ENCODE measurements around the gene SKIC8. TPM values are rescaled to one million over a fixed set of nuclear protein-coding genes. Genes with fewer than 3 reads are reported as not detected.

Gene SKIC8
- total RNA-seq, 4 donors from 2014 or later = 29.4 to 85.0 (median 62.9) TPM

DNA sequence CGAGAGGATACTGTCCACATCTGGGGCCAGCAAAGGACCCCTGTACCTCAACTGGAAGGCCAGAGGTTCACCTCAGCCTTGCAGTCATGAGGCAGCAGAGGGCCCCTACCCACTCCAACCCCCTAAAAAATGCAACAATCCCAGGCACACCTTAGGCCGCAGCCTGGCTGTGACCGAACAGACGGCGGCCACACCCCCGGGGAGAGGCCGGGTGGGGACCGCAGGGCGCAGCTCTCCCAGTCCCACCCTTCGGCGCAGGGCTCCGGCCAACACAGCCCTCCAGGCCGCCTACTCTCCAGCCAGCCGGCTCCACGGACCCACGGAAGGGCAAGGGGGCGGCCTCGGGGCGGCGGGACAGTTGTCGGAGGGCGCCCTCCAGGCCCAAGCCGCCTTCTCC, 35.5 kb downstream of the SKIC8 start:
- no peak for DNase-seq
- peak overlapping the region; percentile 47 to 53 for H3K4me3 ChIP-seq
- TF ChIP-seq, protein P1, sequence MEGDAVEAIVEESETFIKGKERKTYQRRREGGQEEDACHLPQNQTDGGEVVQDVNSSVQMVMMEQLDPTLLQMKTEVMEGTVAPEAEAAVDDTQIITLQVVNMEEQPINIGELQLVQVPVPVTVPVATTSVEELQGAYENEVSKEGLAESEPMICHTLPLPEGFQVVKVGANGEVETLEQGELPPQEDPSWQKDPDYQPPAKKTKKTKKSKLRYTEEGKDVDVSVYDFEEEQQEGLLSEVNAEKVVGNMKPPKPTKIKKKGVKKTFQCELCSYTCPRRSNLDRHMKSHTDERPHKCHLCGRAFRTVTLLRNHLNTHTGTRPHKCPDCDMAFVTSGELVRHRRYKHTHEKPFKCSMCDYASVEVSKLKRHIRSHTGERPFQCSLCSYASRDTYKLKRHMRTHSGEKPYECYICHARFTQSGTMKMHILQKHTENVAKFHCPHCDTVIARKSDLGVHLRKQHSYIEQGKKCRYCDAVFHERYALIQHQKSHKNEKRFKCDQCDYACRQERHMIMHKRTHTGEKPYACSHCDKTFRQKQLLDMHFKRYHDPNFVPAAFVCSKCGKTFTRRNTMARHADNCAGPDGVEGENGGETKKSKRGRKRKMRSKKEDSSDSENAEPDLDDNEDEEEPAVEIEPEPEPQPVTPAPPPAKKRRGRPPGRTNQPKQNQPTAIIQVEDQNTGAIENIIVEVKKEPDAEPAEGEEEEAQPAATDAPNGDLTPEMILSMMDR (IDR thresholded peaks at IDR 0.05) = no peak
- TF ChIP-seq POLR2A (IDR thresholded peaks at IDR 0.05) = no peak
- intact Hi-C loops (cut with DNase I; ENCODE audit: low total_unique reads) = no loop called here
- H3K9me3 ChIP-seq = no peaks in the 10 kb centered on the region
- no peaks in the 10 kb centered on the region for H3K4me1 ChIP-seq
- H3K27me3 ChIP-seq = no peaks in the 10 kb centered on the region
- peak overlapping the region; percentile 43 to 67 for H3K27ac ChIP-seq
- no peaks in the 10 kb centered on the region for H3K36me3 ChIP-seq

DNA sequence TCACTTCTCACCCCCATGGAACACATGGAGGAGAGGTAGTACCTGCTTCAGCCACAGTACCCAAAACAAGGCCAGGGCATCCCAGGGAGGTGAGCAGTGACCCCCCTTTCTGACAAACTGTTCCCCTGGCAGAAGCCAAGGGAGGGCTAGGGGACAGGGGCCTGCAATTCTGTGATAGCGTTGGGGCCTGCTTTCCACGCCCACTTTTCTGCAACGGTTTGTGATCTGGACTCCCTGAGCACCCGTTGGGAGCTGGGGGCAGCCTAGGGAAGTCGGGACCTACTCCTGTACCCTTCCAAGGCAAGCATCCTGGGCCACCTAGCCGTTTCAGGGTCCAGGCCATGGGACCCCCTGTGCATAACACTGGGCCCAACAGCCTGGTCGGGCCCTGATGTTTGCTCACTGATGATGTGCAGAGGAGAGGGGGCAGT, 36.0 kb downstream of the SKIC8 start:
- intact Hi-C loops (cut with DNase I; ENCODE audit: low total_unique reads) = no loop called here
- H3K36me3 ChIP-seq = no peaks in the 10 kb centered on the region
- no peaks in the 10 kb centered on the region for H3K9me3 ChIP-seq
- H3K4me3 ChIP-seq = no peak overlapping the region
- H3K4me1 ChIP-seq = no peaks in the 10 kb centered on the region
- no peak for DNase-seq
- H3K27ac ChIP-seq = no peak overlapping the region
- no peaks in the 10 kb centered on the region for H3K27me3 ChIP-seq
- TF ChIP-seq POLR2A (IDR thresholded peaks at IDR 0.05) = no peak
- TF ChIP-seq, protein P1 (IDR thresholded peaks at IDR 0.05) = no peak

- Histone ChIP-seq H3K27me3 (no peaks in the 10 kb centered on the region), H3K36me3 (no peaks in the 10 kb centered on the region), H3K4me1 (no peaks in the 10 kb centered on the region), H3K27ac (no peak overlapping the region), H3K4me3 (no peak overlapping the region), H3K9me3 (no peaks in the 10 kb centered on the region)
- intact Hi-C loops (cut with DNase I; ENCODE audit: low total_unique reads) = no loop called here
- DNase-seq = no peak
- no peak for TF ChIP-seq POLR2A (IDR thresholded peaks at IDR 0.05)
- TF ChIP-seq, protein P1 (IDR thresholded peaks at IDR 0.05) = no peak
These were observed 38.3 kb downstream of the SKIC8 start for GRCh38 chr15:78261062-78261461.

DNA sequence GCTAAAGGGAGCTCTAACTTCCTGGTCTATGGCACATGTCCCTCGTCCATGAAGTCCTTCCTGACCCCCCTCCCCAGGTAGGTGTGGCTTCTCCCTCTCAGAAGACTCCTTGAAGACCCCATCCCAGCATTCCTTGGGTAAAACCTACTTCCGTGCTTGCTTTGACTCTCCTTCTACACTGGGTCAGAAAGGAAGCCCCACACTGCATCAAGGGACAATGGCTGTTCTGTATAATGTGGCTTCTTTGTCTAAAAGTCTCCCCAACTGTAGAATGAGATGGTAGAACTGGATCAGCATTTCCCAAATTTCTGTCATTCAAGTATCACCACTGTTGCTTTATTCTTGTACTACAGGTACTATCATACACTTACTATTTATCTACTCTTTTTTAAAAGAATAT, 38.9 kb downstream of the SKIC8 start:
- DNase-seq = no peak
- intact Hi-C loops (cut with DNase I; ENCODE audit: low total_unique reads) = no loop called here
- no peak overlapping the region for H3K4me3 ChIP-seq
- H3K4me1 ChIP-seq = no peaks in the 10 kb centered on the region
- no peak for TF ChIP-seq POLR2A (IDR thresholded peaks at IDR 0.05)
- TF ChIP-seq, protein P1 (IDR thresholded peaks at IDR 0.05) = no peak
- H3K27ac ChIP-seq = no peak overlapping the region
- H3K36me3 ChIP-seq = no peaks in the 10 kb centered on the region
- H3K9me3 ChIP-seq = no peaks in the 10 kb centered on the region
- no peaks in the 10 kb centered on the region for H3K27me3 ChIP-seq

DNA sequence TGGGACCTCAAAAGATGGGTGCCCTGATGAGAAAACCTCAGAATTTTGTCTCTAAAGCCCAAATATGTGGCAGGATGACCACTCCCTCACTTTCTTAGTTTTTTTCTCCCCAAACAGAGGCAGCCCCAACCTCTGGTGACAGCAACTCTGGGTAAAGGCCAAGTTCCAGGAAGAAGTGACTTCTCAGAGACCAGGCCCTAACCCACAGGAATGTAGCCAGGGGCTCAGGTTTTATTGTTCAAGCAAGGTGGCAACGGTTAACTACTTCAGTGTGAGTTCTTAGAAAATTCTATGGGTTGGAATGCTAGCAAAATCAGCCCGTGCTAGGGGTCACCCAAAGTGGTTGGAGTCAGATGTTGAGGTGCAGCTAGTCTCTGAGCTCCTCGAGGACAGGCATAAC, 40.2 kb downstream of the SKIC8 start:
- Histone ChIP-seq H3K4me3 (no peak overlapping the region), H3K36me3 (no peaks in the 10 kb centered on the region), H3K27ac (no peak overlapping the region), H3K9me3 (no peaks in the 10 kb centered on the region), H3K27me3 (no peaks in the 10 kb centered on the region), H3K4me1 (no peaks in the 10 kb centered on the region)
- no peak for TF ChIP-seq POLR2A (IDR thresholded peaks at IDR 0.05)
- TF ChIP-seq, protein P1 (IDR thresholded peaks at IDR 0.05) = no peak
- no peak for DNase-seq
- intact Hi-C loops (cut with DNase I; ENCODE audit: low total_unique reads) = no loop called here
